Mammary epithelial cell (primary cell): Measurements from ENCODE around the gene PMVK.

Experiments used
- EZH2 ChIP-seq: IDR thresholded peaks from 2 replicates; pipeline ENCODE4 v1.6.1; 2012; ENCODE audit warnings: low read length, inconsistent platforms, borderline replicate concordance
- TF ChIP-seq, protein P1 (sequence below), 2 donors: IDR thresholded peaks in 1 of 2; conservative IDR thresholded peaks in 1 of 2; 2 replicates each; pipeline ENCODE4 v1.5.1; 2011 to 2012; ENCODE audit warnings: inconsistent platforms in 2 of 2, low read length in 2 of 2, mild to moderate bottlenecking in 2 of 2, control low read depth in 1 of 2, low read depth in 1 of 2; ENCODE audit not compliant: insufficient read depth in 1 of 2; ENCODE audit errors: extremely low read depth in 1 of 2

GRCh38 chr1:154945962-154946850, 9.7 kb upstream of the PMVK start:
- TF ChIP-seq, protein P1, sequence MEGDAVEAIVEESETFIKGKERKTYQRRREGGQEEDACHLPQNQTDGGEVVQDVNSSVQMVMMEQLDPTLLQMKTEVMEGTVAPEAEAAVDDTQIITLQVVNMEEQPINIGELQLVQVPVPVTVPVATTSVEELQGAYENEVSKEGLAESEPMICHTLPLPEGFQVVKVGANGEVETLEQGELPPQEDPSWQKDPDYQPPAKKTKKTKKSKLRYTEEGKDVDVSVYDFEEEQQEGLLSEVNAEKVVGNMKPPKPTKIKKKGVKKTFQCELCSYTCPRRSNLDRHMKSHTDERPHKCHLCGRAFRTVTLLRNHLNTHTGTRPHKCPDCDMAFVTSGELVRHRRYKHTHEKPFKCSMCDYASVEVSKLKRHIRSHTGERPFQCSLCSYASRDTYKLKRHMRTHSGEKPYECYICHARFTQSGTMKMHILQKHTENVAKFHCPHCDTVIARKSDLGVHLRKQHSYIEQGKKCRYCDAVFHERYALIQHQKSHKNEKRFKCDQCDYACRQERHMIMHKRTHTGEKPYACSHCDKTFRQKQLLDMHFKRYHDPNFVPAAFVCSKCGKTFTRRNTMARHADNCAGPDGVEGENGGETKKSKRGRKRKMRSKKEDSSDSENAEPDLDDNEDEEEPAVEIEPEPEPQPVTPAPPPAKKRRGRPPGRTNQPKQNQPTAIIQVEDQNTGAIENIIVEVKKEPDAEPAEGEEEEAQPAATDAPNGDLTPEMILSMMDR (conservative IDR thresholded peaks at IDR 0.05 in 1 of 2, IDR thresholded peaks at IDR 0.05 in 1 of 2; ENCODE audit: extremely low read depth in 1 of 2, insufficient read depth in 1 of 2, low read depth in 1 of 2, low read length in 2 of 2) = no peak
- TF ChIP-seq EZH2 = no peak
